ENCODE data around the gene IRF5. TPM values are rescaled to one million over a fixed set of nuclear protein-coding genes. Genes with fewer than 3 reads are reported as not detected.

IRF5 gene
- polyA plus RNA-seq, 3 donors = 130 to 170 (median 155) TPM

GRCh38 chr7:128951296-128951695 lies 13.6 kb downstream of the IRF5 start:
- 36% methylated on average over 2 of the region's 5 CpGs for WGBS (ENCODE audit: insufficient coverage)
- no peak for DNase-seq
- Histone ChIP-seq H3K4me1 (ENCODE audit: control insufficient read depth in 1 of 2, insufficient read depth in 2 of 2, low read length in 2 of 2) (peaks cover 33 to 38% of the 10 kb centered on the region in 2 donors), H2AFZ (ENCODE audit: insufficient read depth, low read depth, low read length, poor library complexity, severe bottlenecking) (no peak overlapping the region), H3K4me2 (replicated peaks; ENCODE audit: extremely low read depth, low read length, poor library complexity, severe bottlenecking) (no peak overlapping the region), H3K27me3 (ENCODE audit: control insufficient read depth in 2 of 2, insufficient read depth in 2 of 2, low read length in 2 of 2) (no peaks in the 10 kb centered on the region), H3K36me3 (replicated peaks in 1 of 2; ENCODE audit: control insufficient read depth in 1 of 2, insufficient read depth in 2 of 2, low read length in 2 of 2) (peaks cover 82 to 96% of the 10 kb centered on the region in 2 donors), H3K9me3 (replicated peaks in 1 of 2; ENCODE audit: control insufficient read depth in 1 of 2, insufficient read depth in 1 of 2, low read length in 2 of 2) (no peaks in the 10 kb centered on the region), H3K27ac (ENCODE audit: low read depth in 1 of 2, low read length in 2 of 2) (peak overlapping the region in 1 of 2 donors; percentile 38), H3K4me3 (replicated peaks in 1 of 3; ENCODE audit: low read depth in 2 of 3, low read length in 3 of 3) (no peak overlapping the region), H3K9ac (ENCODE audit: insufficient read depth, low read length, poor library complexity, severe bottlenecking) (no peak overlapping the region), H3K79me2 (ENCODE audit: insufficient read depth, low read length) (peaks cover 41% of the 10 kb centered on the region), H4K20me1 (ENCODE audit: insufficient read depth, low read length) (peaks cover 69% of the 10 kb centered on the region)
- H3K9me3 Mint-ChIP-seq = no peaks in the 10 kb centered on the region
- intact Hi-C loops (cut with micrococcal nuclease) = no loop called here
- no peak for TF ChIP-seq CTCF (IDR thresholded peaks at IDR 0.05)
- peaks cover 0 to 1% (median 0%) of the 10 kb centered on the region in 3 donors for H3K27me3 Mint-ChIP-seq (ENCODE audit: low read depth in 3 of 3)
- peaks cover 55% of the 10 kb centered on the region for H3K4me1 Mint-ChIP-seq
- H3K36me3 Mint-ChIP-seq = peaks cover 83 to 91% of the 10 kb centered on the region in 2 donors
- no peak overlapping the region for H3K4me3 Mint-ChIP-seq
- H3K27ac Mint-ChIP-seq = peak overlapping the region in 1 of 7 donors; percentile 59

- peaks cover 40% of the 10 kb centered on the region for H4K20me1 ChIP-seq (ENCODE audit: insufficient read depth, low read length)
- TF ChIP-seq CTCF (IDR thresholded peaks at IDR 0.05) = no peak
- H3K4me1 ChIP-seq (ENCODE audit: control insufficient read depth in 1 of 2, insufficient read depth in 2 of 2, low read length in 2 of 2) = peaks cover 8 to 9% of the 10 kb centered on the region in 2 donors
- no peak overlapping the region for H3K9ac ChIP-seq (ENCODE audit: insufficient read depth, low read length, poor library complexity, severe bottlenecking)
- intact Hi-C loops (cut with micrococcal nuclease) = no loop called here
- peaks cover 86 to 90% of the 10 kb centered on the region in 2 donors for H3K36me3 Mint-ChIP-seq
- H2AFZ ChIP-seq (ENCODE audit: insufficient read depth, low read depth, low read length, poor library complexity, severe bottlenecking) = no peak overlapping the region
- no peak overlapping the region for H3K4me2 ChIP-seq (replicated peaks; ENCODE audit: extremely low read depth, low read length, poor library complexity, severe bottlenecking)
- no peaks in the 10 kb centered on the region for H3K27me3 ChIP-seq (ENCODE audit: control insufficient read depth in 2 of 2, insufficient read depth in 2 of 2, low read length in 2 of 2)
- peaks cover 0 to 1% (median 0%) of the 10 kb centered on the region in 3 donors for H3K27me3 Mint-ChIP-seq (ENCODE audit: low read depth in 3 of 3)
- no peak overlapping the region for H3K4me3 ChIP-seq (replicated peaks in 1 of 3; ENCODE audit: low read depth in 2 of 3, low read length in 3 of 3)
- peaks cover 68 to 96% of the 10 kb centered on the region in 2 donors for H3K36me3 ChIP-seq (replicated peaks in 1 of 2; ENCODE audit: control insufficient read depth in 1 of 2, insufficient read depth in 2 of 2, low read length in 2 of 2)
- no peak for DNase-seq
- H3K9me3 ChIP-seq (replicated peaks in 1 of 2; ENCODE audit: control insufficient read depth in 1 of 2, insufficient read depth in 1 of 2, low read length in 2 of 2) = no peaks in the 10 kb centered on the region
- no peak overlapping the region for H3K4me3 Mint-ChIP-seq
- WGBS (ENCODE audit: insufficient coverage) = no CpG with 5 or more reads among the region's 2 CpGs
- peaks cover 35% of the 10 kb centered on the region for H3K4me1 Mint-ChIP-seq
- peaks cover 15% of the 10 kb centered on the region for H3K79me2 ChIP-seq (ENCODE audit: insufficient read depth, low read length)
- no peaks in the 10 kb centered on the region for H3K9me3 Mint-ChIP-seq
- H3K27ac ChIP-seq (ENCODE audit: low read depth in 1 of 2, low read length in 2 of 2) = peak overlapping the region in 1 of 2 donors; percentile 0
- peak overlapping the region in 2 of 7 donors; percentile 33 to 41 for H3K27ac Mint-ChIP-seq
Measured at GRCh38 chr7:128954150-128954549, 16.4 kb downstream of the IRF5 start.
